Measurements from ENCODE around the gene CHCT1. TPM values are rescaled to one million over a fixed set of nuclear protein-coding genes. Genes with fewer than 3 reads are reported as not detected.
A peak's percentile ranks its signal among the peaks of the same experiment; 100 is the strongest.
"Not testable (repeated sequence)": the region's sequence is repeated elsewhere in the genome, so short reads cannot be mapped to it uniquely, and the experiment has no call there.

CHCT1 gene
- total RNA-seq, 1 donor from 2014 or later = not detected

DNA sequence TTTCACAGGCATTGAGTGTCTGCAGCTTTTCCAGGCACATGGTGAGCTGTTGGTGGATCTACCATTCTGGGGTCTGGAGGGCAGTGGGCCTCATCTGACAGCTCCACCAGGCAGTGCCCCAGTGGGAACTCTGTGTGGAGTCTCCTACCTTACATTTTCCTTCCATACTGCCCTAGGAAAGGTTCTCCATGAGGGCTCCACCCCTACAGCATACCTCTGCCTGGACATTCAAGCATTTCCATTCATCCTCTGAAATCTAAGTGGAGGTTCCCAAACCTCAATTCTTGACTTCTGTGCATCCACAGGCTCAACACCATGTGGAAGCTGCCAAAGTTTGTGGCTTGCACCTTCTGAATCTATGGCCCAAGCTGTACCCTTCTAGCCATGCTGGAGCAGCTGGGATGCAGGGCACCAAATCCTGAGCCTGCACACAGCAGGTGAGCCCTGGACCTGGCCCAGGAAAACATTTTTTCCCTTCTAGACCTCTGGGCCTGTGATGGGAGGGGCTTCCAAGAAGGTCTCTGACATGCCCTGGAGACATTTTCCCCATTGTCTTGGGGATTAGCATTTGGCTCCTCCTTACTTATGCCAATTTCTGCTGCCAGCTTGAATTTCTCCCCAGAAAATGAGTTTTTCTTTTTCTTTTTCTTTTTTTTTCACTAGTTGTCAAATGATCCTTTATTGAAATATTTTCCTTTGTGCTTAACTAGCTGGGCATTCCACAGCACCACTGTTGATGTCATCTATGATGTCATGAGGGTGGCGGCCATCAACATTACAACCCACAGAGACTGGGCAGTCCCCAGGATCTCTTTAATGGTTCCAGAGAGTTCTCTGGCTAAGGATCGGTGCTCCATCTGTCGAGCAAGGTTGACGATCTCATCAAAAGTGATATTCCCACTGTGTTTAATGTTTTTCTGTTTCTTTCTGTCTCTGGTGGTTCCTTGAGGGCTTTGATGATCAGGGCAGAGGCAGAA lies 11.0 kb downstream of the CHCT1 start:
- DNase-seq (ENCODE audit: missing footprints); intact Hi-C loops (cut with DNase I); ATAC-seq: not testable (repeated sequence)

DNA sequence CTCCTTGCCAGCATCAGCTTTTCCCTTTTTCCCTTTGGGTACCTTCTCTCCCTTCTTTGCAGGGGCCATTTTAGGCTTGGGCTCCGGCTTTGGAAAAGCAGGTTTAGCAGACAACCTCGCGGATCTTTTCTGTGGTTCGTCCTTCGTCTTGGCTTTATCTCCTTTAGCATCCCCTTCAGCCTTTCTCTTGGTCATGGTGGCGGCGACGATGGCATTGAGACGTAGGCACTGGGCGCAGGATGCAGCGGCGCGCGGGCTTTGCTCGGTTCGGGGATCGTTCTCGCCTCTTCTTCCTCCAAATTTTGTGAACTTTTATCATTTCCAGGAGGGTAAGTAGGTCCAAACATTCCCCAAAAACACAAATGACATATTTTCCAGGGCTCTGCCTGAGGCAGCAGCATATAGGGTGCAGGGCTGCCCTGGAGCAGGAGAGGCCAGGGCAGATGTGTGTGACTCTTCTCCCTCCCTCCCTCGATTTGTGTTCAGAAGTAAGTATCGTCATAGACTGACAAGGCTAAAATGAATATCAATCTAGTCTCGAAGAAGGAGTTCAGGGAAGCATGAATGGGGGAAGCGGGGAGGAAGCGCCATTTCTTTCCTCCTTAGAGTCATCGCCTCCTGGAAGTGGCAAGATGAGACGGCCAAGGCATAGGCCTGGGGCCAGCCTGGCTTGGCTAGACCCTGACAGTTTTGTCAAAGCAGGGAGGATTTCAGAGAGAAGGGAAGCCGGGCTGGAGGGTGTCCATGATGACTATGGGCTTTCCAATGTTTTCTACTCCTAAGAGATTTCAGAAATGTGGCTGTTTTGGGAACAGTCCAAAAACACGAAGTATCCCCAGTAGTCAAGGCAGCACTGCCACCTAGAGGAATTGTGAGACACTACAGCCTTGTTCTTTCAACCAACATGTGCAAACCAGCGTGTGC lies 13.2 kb downstream of the CHCT1 start:
- intact Hi-C loops (cut with DNase I) = loop anchor here (2.0 to 5.0 kb wide), 2 partner anchors 293 to 398 kb away; no protein-coding TSS in a partner anchor
- ATAC-seq (peak; percentile 96), DNase-seq (ENCODE audit: missing footprints) (no peak)

- ATAC-seq (no peak), DNase-seq (ENCODE audit: missing footprints) (no peak)
- intact Hi-C loops (cut with DNase I) = loop anchor here (2.0 to 5.0 kb wide), 2 partner anchors 294 to 399 kb away; no protein-coding TSS in a partner anchor
These were observed 14.4 kb downstream of the CHCT1 start for GRCh38 chr17:60436676-60437075.

- ATAC-seq = no peak
- no peak for DNase-seq (ENCODE audit: missing footprints)
- intact Hi-C loops (cut with DNase I) = loop anchor here (5.0 kb wide), 1 partner anchor 402 kb away; no protein-coding TSS in a partner anchor
These were observed 17.2 kb downstream of the CHCT1 start for GRCh38 chr17:60439501-60439900.

GRCh38 chr17:60442271-60443173 lies 20.2 kb downstream of the CHCT1 start:
- DNase-seq (ENCODE audit: missing footprints) = no peak
- peak; percentile 31 for ATAC-seq
- intact Hi-C loops (cut with DNase I) = no loop called here

GRCh38 chr17:60443713-60444112 lies 21.4 kb downstream of the CHCT1 start:
- intact Hi-C loops (cut with DNase I) = no loop called here
- ATAC-seq (no peak), DNase-seq (ENCODE audit: missing footprints) (no peak)

GRCh38 chr17:60445144-60445543 lies 22.9 kb downstream of the CHCT1 start:
- DNase-seq (ENCODE audit: missing footprints) (no peak), ATAC-seq (no peak)
- intact Hi-C loops (cut with DNase I) = no loop called here

- ATAC-seq (no peak), DNase-seq (ENCODE audit: missing footprints) (no peak)
- intact Hi-C loops (cut with DNase I) = no loop called here
These were observed 25.1 kb downstream of the CHCT1 start for GRCh38 chr17:60447375-60447774.

DNA sequence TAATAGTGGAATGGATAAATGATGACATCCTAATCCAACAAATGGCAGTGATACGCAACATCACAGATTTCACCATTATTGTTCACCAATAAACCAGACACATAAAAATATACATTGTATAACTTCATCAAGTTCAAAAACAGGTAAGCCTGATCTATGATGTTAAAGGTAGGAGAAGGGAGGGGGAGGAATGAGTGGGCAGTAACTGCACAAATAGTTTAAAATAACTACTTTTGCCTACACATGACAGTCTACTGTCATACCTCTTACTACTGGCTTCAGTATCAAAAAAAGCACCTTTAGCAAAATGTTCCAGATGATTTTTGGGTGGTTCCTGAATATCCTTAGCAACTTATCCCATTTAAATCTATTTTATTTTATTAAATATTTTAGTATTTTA lies 28.8 kb downstream of the CHCT1 start:
- intact Hi-C loops (cut with DNase I) = no loop called here
- ATAC-seq = no peak
- DNase-seq (ENCODE audit: missing footprints) = no peak

DNA sequence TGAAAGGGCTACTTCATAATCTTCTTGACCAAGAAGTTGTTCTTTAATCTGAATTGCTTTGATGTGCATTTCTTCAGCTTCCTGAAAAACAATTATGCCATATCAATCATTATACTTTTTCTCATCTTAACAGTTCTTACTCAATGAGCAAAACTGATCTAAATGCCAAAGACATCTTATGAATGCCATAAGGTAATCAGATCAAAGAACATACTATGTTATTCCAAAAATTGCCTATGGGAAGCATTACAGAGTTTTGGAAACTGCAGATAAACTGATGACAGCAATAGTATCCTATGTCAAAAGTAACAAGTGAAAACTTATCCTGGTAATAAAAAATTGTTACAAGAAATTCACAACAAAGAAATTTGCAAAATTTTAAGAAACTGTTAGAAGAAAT lies 29.7 kb downstream of the CHCT1 start:
- DNase-seq (ENCODE audit: missing footprints) (no peak), ATAC-seq (no peak)
- intact Hi-C loops (cut with DNase I) = no loop called here

DNA sequence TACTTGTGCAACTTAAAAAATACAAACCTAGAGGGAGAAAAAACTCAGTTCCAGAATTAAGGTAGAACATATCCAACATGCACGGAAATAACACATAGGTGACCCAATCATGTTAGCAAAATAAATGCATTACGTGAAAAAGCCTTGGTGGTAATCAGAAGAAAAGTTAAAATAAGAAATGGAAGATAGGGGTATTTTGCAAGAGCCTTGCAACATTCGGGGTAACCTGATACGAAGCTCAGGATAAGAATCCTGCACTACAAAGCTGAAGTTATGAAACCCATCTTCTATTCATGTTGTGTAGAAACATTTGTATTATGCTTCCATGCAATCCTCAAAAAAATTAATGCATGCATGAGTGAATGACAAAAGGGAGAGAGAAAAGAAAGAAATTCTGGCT lies 33.1 kb downstream of the CHCT1 start:
- no peak for DNase-seq (ENCODE audit: missing footprints)
- no peak for ATAC-seq
- intact Hi-C loops (cut with DNase I) = no loop called here

DNA sequence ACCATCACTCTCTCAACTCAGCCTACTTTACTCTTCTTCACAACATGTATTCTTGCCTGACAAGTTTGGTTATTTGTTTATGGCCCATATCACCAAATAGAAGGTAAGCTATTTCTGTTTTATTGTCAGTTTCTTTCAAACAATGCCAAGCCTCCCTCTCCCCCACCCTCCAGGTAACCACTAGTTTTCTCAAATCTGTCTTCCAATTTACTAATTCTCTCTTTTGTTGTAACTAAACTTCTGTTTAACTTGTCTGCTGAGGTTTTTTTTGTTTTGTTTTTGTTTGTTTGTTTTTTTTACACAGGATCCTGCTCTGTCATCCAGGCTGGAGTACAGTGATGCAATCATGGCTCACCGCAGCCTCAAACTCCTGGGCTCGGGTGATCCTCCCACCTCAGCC lies 34.9 kb downstream of the CHCT1 start:
- no peak for DNase-seq (ENCODE audit: missing footprints)
- intact Hi-C loops (cut with DNase I) = no loop called here
- no peak for ATAC-seq

DNA sequence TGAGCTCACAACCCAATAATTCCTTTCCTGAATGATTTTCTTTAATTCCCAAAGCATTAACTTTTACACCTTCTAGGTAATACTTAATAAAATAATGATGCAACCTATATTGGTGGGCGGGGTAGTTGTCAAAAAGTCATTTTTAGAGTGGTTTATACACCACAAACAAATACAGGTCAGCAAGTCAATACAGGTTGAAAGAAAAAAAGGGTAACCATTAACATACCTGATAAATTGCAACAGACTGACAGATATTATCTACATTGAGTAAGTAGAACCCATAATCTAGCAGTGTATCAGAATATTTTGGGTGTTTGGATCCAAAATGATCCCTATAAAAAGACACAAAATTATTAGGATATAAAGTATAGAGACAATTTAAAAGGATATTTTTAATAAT lies 39.3 kb downstream of the CHCT1 start:
- intact Hi-C loops (cut with DNase I) = loop anchor here (10.0 kb wide), 1 partner anchor 173 kb away; no protein-coding TSS in a partner anchor

DNA sequence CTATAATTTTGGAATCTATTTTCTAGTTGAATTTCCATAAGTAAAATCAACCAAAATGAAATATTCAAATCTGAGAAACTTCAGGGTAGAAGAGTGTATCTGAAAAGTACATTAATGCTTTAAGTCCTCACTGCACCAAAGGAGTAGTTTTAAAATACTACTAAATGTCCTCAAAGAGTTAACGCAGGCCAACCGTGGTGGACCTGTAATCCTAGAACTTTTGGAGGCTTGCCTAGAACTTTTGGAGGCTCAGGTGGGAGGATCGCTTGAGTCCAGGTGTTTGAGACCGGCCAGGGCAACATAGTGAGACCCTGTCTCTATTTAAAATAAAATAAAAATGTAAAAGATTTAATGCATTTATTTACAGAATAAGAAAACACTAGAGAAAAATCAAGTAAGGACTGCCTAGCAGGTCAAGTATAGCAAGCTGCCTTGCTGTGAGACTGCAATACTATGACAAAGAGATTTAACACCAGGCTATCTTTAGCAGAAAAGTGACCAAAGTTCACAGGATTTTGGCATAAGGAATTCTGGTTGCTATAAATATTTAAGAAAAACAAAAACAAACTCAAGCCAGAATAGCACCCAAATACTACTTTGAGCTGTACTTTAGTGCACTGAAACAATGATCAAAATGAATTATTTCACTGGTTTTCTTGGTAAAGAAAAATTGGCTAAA lies 41.0 kb downstream of the CHCT1 start:
- DNase-seq (ENCODE audit: missing footprints) (no peak), ATAC-seq (no peak)
- intact Hi-C loops (cut with DNase I) = loop anchor here (10.0 kb wide), 1 partner anchor 172 kb away; no protein-coding TSS in a partner anchor

More for the DNA sequence above, 39.3 kb downstream of the CHCT1 start:
- DNase-seq (ENCODE audit: missing footprints) = no peak
- ATAC-seq = no peak

GRCh38 chr17:60464343-60464742 lies 42.1 kb downstream of the CHCT1 start:
- intact Hi-C loops (cut with DNase I) = loop anchor here (10.0 kb wide), 1 partner anchor 170 kb away; no protein-coding TSS in a partner anchor
- ATAC-seq (no peak), DNase-seq (ENCODE audit: missing footprints) (no peak)

GRCh38 chr17:60468371-60468770 lies 46.1 kb downstream of the CHCT1 start:
- ATAC-seq (no peak), DNase-seq (ENCODE audit: missing footprints) (no peak)
- intact Hi-C loops (cut with DNase I) = loop anchor here (10.0 kb wide), 1 partner anchor 166 kb away; no protein-coding TSS in a partner anchor

GRCh38 chr17:60471451-60471850 lies 49.2 kb downstream of the CHCT1 start:
- ATAC-seq = no peak
- intact Hi-C loops (cut with DNase I) = no loop called here
- no peak for DNase-seq (ENCODE audit: missing footprints)
